SK-N-MC (cell line): ENCODE results near the gene DAAM1.

ENCODE experiments used
- EZH2 ChIP-seq: fragments of 200-600 bp; sonication (generic); IDR thresholded peaks from one replicate; pipeline ENCODE4 v1.6.1; 2017; ENCODE audit warnings: antibody characterized with exemption
- POLR2AphosphoS5 ChIP-seq: IDR thresholded peaks from 2 replicates; pipeline ENCODE4 v1.6.1; 2012; ENCODE audit warnings: mild to moderate bottlenecking, low read depth, low read length, borderline replicate concordance

DNA sequence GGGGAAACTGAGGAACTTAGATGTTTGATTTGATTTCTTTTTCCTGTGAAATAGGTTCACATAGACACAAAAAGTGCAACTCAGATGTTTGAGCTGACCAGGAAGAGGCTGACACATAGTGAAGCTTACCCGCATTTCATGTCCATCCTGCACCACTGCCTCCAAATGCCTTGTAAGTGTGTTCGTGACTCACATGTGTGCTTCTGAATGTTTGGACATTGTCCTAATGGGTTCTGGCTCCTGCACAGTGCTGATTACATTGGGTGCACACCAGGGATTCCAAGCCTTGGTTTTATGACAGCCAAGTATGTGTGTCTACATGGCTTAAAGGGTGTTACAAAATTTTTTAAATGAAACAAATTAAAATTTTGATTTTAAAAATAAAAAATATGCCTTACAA, 137.4 kb downstream of the DAAM1 start:
- TF ChIP-seq POLR2AphosphoS5: no peak
- TF ChIP-seq EZH2: no peak
